ENCODE results near the gene GCG.
A peak's percentile ranks its signal among the peaks of the same experiment; 100 is the strongest.

Gene GCG

DNA sequence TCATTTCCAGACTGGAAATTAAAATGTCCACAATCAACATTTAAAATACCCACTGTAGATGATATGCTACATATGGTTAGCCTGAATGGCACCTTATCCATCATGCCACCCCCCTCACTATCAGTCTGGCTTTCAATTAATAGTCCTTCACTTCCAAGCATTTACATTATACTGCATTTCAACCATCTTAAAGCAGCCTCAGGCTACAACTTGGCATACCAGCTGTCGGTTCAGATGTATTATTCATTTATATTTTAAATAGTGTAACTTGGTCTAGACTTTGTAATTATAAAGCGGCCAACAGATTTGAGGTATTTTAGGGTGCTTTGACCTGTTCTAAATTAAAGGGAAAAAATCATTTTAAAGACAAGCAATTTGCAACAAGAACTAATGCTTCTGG lies 2.6 kb downstream of the GCG start:
- DNase-seq, result no peak

DNA sequence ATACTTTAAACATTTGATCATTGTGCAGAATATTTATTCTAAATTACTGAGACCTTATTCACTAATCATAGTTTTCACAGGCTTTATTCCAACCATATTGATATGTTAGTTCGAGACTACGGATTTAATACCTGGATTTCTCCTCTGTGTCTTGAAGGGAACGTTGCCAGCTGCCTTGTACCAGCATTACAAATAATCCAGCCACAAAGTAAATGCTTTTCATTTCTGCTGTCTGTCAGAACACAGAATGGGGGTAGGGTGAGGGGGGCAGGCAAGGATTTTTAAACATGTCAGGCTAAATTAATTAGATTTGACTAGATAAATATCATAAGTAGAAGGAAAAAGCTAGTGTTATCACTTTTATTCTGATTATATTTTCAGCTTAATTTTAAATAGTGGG lies 3.1 kb downstream of the GCG start:
- no peak for DNase-seq

DNA sequence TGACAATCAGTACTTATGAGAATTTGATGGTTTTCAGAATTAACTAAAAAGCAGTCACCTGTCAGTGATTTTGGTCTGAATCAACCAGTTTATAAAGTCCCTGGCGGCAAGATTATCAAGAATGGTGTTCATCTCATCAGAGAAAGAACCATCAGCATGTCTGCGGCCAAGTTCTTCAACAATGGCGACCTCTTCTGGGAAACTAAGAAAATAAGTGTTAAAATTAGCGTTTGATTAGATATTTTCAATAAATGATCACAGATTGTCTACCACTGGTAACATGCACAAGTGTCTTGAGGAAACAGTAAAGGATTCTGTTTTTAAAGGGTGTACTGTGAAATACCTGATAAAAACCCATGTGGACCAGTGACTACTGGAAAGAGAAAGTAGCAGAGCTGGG lies 8.1 kb downstream of the GCG start:
- no peak for DNase-seq

DNA sequence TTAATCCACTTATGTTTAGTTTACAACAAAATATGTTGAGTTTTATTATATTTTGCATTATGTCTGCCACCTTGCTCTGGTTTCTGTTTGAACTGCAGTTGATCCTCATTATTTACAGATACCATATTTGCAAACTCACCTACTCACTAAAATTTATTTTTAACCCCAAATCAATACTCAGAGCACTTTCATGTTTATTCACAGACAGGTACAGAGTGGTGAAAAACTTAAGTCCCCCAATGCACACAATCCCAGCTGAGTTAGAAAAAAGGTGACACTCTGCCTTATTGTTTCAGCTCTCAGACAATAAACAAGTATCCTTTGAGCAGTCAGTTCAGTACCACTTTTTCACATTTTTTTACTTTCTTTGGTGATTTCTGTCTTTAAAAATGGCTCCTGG lies 13.7 kb downstream of the GCG start:
- no peak for DNase-seq

DNA sequence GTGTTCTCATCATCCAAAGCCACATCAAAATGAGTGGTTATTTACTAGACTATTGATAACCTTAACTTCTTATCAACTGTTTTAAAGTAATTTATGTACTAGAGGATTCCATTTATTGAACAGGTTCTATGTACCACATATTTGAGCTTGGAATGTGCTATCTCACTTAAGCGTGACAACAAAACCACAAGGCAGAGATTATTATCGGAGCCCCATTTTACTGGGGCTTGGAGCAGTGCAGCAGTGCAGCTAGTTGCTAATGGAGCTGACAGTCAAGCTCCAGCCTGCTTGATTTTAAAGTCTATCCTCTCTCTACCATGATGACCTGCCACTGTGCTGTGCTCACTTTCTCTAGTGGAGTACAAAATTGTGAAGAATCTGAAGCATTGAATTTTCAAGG lies 24.6 kb downstream of the GCG start:
- DNase-seq, result no peak

DNA sequence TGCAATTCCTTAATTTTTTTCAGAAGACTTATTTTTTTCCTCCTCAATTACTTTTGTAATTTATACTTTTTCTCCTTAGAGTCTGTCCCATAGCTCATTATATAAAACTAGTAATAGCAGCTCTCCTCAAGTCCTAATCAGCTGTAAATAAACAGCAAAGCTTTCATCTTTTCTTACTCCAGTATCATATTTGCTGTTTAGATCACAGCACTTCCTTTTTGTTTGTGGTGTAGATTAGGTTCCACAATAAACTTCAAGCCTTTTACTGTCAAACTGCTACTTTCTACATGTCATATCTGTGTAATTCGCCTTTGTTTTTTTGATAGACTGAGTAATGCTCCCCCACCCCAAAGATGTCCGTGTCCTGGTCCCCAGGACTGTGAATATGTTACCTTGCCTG lies 25.5 kb downstream of the GCG start:
- no peak for DNase-seq

DNA sequence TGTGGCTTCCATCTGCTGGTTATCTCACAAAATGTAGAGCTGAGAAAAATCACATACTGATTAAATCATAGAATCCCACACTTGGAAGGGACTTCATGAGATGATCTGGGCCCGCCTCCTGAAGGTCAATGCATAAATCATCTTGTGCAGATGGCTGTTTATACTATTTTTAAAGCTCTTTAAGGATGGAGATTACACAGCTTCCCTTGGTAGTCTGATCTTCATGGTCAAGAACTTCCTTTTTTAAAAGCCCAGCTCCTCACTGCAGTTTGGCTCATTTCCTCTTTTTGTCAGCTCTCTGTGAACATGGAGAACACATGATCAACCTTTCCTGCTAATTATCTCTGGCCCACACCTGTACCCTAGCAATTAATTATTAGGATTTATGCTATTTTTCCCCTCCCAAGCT lies 25.9 kb downstream of the GCG start:
- no peak for DNase-seq

DNA sequence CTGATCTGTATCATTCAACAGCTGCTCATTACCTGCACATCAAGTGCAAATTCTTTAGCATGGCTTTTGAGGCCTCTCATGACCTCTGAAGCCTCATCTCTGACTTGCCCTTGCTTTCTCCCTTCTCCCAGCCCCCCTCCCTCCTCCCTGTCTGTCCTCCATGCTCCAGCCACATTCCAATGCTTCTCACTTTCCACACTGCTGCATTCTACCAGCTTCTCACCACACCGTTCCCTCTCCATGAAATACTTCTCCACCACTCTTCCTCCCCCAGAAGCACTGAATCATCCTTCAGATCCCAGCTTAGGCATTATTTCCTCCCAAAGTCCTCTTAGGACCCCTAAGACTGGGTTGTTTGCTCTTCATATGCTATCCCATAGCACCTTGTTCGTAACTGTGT lies 26.9 kb downstream of the GCG start:
- no peak for DNase-seq

DNA sequence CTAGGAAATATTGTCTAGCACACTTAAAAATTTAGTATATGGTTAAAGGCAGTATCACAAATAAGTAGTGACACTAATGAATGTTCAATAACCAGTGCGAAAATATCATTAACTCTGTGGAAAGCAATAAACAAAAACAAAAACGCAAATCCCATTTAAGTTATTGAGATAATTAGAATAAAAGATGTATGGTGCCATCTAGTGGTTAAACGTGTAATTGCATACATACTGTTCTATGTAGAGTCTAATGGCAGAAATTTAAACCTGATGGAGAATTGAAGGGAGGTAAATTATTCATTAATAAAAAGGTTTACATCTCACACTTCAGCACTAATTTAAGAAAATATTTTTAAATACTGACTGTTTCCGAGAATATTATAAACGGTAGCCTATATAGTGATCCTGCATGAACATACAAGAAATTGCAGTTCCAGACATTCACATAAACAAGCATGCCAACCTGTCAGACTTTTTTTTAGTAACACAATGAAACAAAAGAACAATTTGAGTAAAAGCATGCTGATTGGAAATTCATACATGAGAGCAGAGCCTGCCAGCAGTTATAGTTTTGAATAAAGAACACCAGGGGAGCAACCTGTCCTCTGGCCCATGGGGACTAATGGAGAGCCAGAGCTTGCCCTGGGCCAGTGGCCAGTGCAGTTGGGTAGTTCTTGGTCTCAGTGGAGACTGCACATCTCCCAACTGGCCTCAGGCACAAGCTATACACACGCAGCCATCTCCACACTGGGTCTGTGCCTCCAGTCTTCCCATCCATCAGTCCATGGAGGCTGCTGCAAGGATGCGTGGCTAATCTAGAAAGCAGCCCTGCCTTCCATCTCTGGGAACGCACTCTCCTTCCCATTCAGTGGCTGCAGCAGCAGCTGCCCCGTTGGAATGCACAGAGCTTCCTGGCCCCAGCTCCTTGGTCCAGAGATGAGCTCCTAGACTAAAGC lies 28.0 kb downstream of the GCG start:
- peak; percentile 36 for DNase-seq

DNA sequence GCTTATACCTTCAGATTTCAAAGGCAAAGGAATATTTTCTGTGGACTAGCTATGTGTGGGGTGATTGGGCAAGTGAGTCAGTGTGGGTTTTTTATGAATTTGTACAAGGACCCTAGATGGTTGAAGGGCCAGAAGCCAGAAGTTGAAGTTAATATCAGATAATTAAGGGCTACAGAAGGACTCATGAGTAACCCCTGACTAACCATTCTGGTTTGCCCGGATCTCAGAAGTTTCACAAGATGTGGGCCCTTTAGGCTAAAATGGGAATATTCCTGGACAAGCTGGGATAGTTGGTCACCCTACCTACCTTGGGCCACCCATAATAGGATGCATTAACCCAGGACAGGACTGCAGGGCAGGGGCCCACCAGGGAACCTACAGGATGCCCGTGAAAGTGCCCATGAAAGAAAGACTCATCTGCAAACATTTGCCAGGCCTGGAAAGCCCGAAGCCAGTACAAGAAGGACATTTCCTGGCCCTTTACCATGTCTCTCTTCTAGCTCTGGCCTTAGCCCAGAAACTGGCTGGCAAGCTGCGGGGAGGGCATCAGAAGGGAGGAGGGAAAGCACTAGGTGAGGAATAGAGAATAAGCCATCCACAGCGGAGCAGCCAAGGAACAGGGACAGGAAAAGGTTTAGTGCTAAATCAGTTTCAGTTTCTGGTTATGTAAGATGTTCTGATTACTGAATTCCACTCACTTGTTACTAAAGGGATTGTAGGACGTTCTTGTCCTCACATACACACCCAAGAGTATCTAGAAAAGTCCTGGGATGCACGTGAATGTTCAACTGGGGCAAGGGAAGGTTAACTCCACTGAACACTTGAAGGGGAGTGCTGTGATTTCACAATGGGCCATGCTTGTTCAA lies 33.6 kb downstream of the GCG start:
- DNase-seq, result no peak

DNA sequence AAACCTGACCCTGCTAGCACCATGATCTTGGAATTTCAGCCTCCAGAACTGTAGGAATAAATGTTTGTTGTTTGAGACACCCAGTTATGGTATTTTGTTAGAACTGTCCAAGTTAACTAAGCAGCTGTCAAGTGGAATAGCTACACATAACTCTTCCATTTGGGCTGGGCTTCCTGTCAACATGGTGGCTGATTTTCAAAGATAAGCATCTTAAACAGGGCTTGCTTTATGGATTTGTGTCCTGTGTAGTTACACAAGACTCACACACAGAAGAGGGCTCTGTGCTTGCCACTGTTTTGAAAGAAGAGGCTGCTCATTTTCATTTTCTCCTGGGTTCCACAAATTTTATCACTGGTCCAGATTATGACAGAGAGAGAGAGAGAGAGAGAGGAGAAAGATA lies 35.7 kb downstream of the GCG start:
- no peak for DNase-seq

DNA sequence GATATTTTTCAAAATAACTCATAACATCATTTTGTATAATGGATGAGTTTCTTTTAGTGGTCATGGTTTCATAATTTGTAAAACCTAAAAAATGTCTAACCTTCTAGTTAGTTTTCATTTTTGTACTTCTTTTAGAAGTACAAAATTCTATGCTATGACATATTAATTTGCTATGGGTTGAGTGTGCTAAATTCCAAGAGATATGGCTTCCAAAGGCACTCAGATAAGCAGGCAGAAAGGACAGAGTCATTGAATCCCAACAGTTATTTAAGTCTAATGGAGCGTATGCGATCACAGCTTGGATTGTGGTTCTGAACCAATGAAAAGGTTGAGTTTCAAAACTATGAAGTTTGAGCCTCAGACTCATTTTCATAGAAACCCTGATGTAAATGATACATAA lies 37.0 kb downstream of the GCG start:
- DNase-seq, result no peak

DNA sequence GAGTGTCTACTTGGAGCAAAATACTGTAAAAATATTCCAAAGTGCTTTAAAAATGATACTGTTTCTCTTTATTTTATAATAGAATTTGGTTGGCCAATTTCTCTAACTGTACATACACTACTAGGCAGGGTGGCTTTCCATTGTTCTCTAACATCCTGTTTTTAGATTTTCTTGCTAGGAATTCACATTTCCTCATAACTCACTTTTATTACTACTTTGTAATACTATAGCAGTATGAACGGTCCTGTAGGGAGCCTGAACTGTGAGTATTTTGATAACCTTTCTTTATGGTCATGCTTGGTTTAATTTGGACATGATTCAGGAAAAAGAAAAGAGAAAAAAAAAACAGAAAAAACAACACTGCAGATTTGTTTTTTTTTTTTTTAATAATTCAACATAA lies 37.8 kb downstream of the GCG start:
- DNase-seq, result no peak

DNA sequence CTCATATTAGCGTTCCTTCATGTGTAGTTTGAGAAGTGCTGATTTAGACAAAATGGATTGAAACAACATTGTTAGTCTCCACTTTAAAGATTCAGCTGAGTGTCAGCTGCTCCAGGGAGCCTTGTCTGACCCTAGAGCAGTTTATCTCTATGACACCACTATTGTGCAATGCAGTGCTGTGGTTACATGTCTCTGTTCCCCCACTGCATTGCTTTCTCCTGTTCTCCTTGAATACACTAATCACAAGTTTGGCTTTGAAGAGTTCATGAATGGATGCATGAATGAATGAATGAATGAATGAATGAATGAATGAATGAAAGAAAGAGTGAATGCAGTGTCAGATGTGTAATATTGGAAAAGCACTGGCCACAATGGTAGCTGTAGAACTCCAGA lies 38.3 kb downstream of the GCG start:
- DNase-seq, result no peak

DNA sequence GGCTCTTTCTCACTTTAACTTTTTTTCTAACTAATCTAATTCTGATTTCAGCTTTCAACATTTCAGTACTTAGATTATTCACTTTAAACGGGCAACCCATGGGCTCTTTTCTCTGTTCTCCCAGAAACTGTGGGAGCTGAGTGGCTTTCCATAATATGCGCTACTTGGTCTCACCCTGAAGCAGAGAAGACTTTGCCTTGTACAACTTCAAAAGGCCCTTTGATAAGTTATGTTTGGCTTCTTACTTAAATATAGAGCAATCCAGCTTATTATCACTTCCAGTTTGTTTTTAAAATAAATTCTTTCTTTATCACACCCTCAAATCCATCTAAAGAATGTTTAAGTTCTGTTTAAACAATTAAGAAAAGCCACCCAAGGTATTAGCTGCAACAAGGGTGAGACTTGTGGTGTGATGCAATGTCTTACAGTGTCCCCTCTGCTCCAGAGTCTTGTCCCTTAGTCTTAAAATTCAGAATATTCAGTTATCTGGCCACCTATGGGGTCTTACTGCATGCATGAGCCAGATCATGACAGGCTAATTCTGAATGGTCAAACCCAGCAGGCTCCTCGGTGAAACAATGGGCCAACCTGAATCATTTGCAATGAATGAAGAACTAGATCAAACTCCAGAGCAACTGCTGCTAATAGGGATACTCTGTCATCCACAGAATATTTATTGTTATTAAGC lies 38.8 kb downstream of the GCG start:
- DNase-seq, result no peak

DNA sequence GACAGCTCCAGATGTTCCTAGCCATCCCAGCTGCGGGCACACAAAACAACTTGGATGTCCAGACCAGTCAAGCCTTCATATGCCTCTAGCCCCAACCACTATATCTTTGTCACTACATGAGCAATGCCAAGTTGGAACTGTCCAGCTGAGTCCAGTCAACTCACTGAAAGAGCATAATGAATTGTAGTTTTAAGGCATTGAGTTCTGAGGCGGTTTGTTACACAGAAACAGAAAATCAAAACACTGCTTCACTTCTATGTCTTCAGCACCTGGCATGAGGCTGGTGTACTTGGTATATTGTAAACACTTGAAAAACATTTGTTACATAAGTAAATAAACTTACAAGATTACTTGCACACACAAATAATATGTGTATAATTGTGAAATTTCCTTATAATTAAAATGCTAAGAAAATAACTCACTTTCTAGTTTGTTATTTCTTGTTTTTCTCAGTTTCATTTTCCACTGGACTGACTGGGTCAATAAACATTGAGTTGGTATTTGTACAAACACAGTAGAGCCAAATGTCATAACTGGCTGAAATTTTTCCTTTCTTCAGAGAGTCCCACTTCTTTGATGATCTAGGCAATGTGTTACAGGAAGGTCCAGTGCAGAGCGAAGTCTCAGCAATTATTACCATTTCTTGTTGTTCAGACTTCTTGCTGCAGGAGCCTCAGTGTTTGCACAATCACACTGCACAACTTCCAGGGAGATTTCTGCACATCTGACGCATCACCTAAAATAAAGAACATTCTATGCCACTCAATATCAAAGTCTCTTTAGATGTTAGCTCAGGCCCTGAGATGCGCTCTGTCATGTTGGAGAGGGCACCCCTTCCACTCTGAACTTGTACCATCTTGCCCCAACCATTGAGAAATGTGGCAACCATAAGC lies 39.8 kb downstream of the GCG start:
- DNase-seq, result no peak

DNA sequence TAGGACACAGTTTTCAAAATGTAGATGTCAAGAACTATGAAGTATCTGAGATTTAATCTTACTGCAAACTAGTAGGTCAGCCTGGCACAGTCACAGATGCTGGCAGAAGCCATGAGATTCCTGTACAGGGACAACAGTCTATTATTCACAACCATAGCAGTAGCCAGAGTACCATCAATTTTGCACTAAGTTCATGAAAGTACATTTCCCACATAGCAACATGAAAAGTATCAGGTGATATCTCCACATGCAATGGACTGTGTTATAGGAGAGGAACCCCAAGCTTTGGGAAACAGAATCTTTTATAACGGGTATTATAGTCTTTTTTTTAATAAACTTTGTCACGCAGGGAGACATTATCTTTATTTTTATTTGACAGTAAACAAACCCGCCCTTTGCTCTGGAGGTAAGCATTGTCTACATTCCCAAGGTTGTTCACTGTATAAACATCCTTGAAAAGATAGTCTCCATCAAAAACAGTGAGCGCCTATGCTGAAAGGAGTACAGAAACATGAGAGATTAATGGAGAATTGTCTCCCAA lies 44.6 kb downstream of the GCG start:
- no peak for DNase-seq

DNA sequence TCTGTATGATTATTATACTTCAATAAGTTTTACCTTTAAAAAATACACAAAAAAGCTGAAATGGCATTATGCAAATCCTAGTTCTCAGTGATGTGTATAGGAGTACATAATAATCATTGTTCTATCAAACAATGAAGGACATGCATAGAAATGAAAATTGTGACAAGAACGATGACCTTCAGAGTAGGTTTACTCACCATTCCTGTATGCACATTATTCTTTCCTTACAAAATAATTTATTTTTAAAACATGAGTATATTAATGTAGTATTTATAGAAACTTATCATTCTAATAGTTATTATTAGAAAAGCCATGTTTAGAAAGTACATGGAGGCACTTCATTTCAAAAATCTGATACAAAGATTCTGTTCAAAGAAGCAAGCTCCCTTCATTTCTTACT lies 45.3 kb downstream of the GCG start:
- no peak for DNase-seq

DNA sequence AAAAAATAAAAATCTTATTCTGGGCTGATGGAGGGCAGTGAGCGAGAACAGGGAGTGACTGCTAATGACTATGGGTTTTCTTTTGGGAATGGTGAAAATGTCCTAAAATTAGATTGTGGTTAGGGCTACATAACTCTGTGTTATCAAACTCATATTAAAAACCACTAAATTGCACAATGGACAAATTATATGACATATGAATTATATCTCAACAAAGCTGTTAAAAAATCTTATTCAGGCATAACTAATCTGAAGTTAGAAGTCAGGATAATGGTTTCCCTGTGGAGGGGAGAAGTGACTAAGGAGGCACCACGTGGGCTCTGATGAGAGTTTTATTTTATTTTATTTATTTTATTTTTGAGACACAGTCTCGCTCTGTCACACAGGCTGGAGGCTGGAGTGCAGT lies 45.9 kb downstream of the GCG start:
- no peak for DNase-seq

DNA sequence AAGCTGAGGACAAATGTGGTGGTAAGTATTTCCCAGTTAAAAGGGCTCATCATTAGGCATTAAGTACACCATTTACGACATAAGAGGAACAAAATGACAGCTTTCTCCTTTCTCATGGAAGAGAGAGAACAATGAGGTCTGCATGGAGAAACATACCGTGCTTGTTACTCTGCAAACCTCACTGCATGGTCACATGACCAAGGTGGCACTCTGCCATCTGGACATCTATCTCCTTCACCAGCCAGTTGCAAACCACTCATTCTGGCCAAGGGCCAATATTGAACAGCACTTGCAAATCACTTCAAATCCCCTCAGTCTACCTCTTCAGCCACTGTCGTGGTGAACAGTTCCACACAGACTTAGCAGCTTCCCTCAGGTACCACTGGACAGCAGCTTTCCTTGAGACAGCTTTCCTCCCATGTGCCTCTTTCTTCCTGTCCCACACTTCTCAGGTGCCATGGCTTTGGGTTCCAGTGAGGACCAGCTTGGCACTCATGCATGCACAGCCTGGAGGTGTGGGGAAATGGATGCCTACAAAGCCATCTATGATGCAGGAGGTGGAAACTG lies 48.5 kb downstream of the GCG start:
- no peak for DNase-seq

DNA sequence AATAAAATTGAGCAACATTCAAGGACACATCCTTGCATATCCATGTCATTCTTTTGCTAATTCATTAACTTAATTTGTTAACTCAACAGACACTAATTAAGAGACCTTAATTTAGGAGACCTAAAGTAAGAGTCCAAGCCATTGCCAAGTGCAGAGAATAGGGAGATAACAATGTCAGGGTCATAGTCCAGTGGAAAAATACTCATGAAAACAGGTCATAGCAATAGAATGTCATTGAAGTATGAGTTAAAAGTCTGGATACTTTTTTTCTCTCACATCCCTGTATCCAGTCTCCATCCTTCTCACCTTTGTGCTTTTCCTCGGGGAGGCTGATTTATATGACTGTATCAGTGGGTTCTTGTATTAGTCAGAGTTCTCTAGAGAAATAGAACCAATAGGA lies 51.5 kb downstream of the GCG start:
- no peak for DNase-seq

DNA sequence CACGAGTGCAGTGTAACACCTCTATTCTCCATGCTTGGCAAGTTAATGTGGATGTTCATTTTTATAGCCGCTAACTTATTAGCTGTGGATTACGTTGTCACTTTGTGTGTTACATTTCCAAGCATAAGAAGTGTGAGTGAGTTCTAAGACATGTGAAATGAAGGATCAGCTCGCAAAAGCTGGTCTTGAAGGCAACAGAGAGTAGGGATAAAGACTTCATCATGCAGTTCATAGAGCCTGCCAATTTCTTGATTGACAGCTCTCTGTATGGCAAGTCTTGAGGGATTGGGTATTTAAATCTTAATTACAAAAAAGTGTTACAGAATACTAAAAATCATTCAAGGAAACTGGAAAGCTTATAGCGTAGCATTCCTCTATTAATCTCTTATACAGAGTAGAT lies 52.2 kb downstream of the GCG start:
- no peak for DNase-seq
